ENCODE results near the gene MYCBP2.

The MYCBP2 gene

DNA sequence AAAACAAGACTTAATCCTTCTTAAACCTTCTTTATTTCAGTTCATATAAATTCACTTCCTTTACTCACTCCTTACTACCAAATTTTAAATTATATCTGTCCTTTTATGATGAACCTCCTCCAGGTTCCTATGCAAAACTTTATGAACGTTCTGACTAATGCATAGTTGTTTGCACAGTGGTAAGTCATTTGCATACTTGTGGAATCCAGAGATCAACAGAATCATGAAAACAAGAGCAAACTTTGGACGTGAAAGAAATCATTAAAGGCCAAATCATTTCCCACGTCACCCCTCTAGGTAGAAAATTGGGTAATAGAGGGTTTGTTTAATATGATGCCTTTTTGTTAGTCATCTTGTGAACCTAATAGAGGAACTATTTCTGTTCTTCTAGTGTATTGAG, 32.3 kb upstream of the MYCBP2 start:
- Histone ChIP-seq H3K79me2 (ENCODE audit: low read length) (no peaks in the 10 kb centered on the region), H3K9me3 (replicated peaks; ENCODE audit: insufficient read depth, low read length) (no peaks in the 10 kb centered on the region), H3K27me3 (replicated peaks; ENCODE audit: insufficient read depth, low read length) (no peaks in the 10 kb centered on the region), H3K4me1 (ENCODE audit: low read length) (no peaks in the 10 kb centered on the region), H4K20me1 (ENCODE audit: insufficient read depth, low read length) (no peaks in the 10 kb centered on the region), H3K4me3 (ENCODE audit: low read length) (no peak overlapping the region), H2AFZ (ENCODE audit: low read length) (no peak overlapping the region), H3K36me3 (replicated peaks; ENCODE audit: insufficient read depth, low read length) (no peaks in the 10 kb centered on the region), H3K4me2 (ENCODE audit: low read depth, low read length) (no peak overlapping the region), H3K9me2 (replicated peaks; ENCODE audit: insufficient read depth, low read length) (no peaks in the 10 kb centered on the region), H3F3A (ENCODE audit: insufficient read depth, low read length) (no peaks in the 10 kb centered on the region), H3K9ac (ENCODE audit: low read length) (no peak overlapping the region), H3K27ac (ENCODE audit: low read length) (no peak overlapping the region)
- TF ChIP-seq EZH2 (optimal IDR thresholded peaks at IDR 0.05; ENCODE audit: low read depth, low read length) (no peak), EZH2phosphoT487 (IDR thresholded peaks at IDR 0.05; ENCODE audit: low read length) (no peak)
- TF ChIP-seq, protein P1, sequence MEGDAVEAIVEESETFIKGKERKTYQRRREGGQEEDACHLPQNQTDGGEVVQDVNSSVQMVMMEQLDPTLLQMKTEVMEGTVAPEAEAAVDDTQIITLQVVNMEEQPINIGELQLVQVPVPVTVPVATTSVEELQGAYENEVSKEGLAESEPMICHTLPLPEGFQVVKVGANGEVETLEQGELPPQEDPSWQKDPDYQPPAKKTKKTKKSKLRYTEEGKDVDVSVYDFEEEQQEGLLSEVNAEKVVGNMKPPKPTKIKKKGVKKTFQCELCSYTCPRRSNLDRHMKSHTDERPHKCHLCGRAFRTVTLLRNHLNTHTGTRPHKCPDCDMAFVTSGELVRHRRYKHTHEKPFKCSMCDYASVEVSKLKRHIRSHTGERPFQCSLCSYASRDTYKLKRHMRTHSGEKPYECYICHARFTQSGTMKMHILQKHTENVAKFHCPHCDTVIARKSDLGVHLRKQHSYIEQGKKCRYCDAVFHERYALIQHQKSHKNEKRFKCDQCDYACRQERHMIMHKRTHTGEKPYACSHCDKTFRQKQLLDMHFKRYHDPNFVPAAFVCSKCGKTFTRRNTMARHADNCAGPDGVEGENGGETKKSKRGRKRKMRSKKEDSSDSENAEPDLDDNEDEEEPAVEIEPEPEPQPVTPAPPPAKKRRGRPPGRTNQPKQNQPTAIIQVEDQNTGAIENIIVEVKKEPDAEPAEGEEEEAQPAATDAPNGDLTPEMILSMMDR (IDR thresholded peaks at IDR 0.05; ENCODE audit: low read length) = no peak
- DNase-seq = no peak

GRCh38 chr13:77358001-77358400, 31.1 kb upstream of the MYCBP2 start:
- Histone ChIP-seq H3K4me2 (ENCODE audit: low read depth, low read length) (no peak overlapping the region), H3K27ac (ENCODE audit: low read length) (no peak overlapping the region), H3K4me1 (ENCODE audit: low read length) (no peaks in the 10 kb centered on the region), H4K20me1 (ENCODE audit: insufficient read depth, low read length) (no peaks in the 10 kb centered on the region), H3K9me3 (replicated peaks; ENCODE audit: insufficient read depth, low read length) (no peaks in the 10 kb centered on the region), H2AFZ (ENCODE audit: low read length) (no peak overlapping the region), H3K4me3 (ENCODE audit: low read length) (no peak overlapping the region), H3K79me2 (ENCODE audit: low read length) (no peaks in the 10 kb centered on the region), H3K36me3 (replicated peaks; ENCODE audit: insufficient read depth, low read length) (no peaks in the 10 kb centered on the region), H3K27me3 (replicated peaks; ENCODE audit: insufficient read depth, low read length) (no peaks in the 10 kb centered on the region), H3K9ac (ENCODE audit: low read length) (no peak overlapping the region), H3F3A (ENCODE audit: insufficient read depth, low read length) (no peaks in the 10 kb centered on the region), H3K9me2 (replicated peaks; ENCODE audit: insufficient read depth, low read length) (no peaks in the 10 kb centered on the region)
- no peak for DNase-seq
- TF ChIP-seq, protein P1 (IDR thresholded peaks at IDR 0.05; ENCODE audit: low read length) = no peak
- TF ChIP-seq EZH2phosphoT487 (IDR thresholded peaks at IDR 0.05; ENCODE audit: low read length) = no peak
- no peak for TF ChIP-seq EZH2 (optimal IDR thresholded peaks at IDR 0.05; ENCODE audit: low read depth, low read length)

GRCh38 chr13:77356155-77356554, 29.3 kb upstream of the MYCBP2 start:
- Histone ChIP-seq H3K4me3 (ENCODE audit: low read length) (no peak overlapping the region), H3K9me3 (replicated peaks; ENCODE audit: insufficient read depth, low read length) (no peaks in the 10 kb centered on the region), H3K36me3 (replicated peaks; ENCODE audit: insufficient read depth, low read length) (no peaks in the 10 kb centered on the region), H4K20me1 (ENCODE audit: insufficient read depth, low read length) (no peaks in the 10 kb centered on the region), H3K4me2 (ENCODE audit: low read depth, low read length) (no peak overlapping the region), H3K27me3 (replicated peaks; ENCODE audit: insufficient read depth, low read length) (no peaks in the 10 kb centered on the region), H3F3A (ENCODE audit: insufficient read depth, low read length) (no peaks in the 10 kb centered on the region), H2AFZ (ENCODE audit: low read length) (no peak overlapping the region), H3K9me2 (replicated peaks; ENCODE audit: insufficient read depth, low read length) (no peaks in the 10 kb centered on the region), H3K4me1 (ENCODE audit: low read length) (no peaks in the 10 kb centered on the region), H3K27ac (ENCODE audit: low read length) (no peak overlapping the region), H3K79me2 (ENCODE audit: low read length) (no peaks in the 10 kb centered on the region), H3K9ac (ENCODE audit: low read length) (no peak overlapping the region)
- DNase-seq = no peak
- TF ChIP-seq EZH2phosphoT487 (IDR thresholded peaks at IDR 0.05; ENCODE audit: low read length) (no peak), EZH2 (optimal IDR thresholded peaks at IDR 0.05; ENCODE audit: low read depth, low read length) (no peak)
- TF ChIP-seq, protein P1 (IDR thresholded peaks at IDR 0.05; ENCODE audit: low read length) = no peak

Data from MM.1S (cell line).